ENCODE data around the gene VARS2. TPM values are rescaled to one million over a fixed set of nuclear protein-coding genes. Genes with fewer than 3 reads are reported as not detected.

Gene VARS2
- total RNA-seq, 1 experiment from 2014 or later: 68.2 TPM

- Mint-ChIP-seq H3K27me3 (ENCODE audit: low read depth) (peaks cover 3% of the 10 kb centered on the region), H3K27ac (no peak overlapping the region), H3K9me3 (peaks cover 62 to 68% of the 10 kb centered on the region in 2 experiments), H3K4me3 (no peak overlapping the region), H3K36me3 (ENCODE audit: insufficient read depth in 1 of 3, low read depth in 3 of 3) (peaks cover 34 to 73% (median 39%) of the 10 kb centered on the region in 3 experiments), H3K4me1 (peaks cover 5 to 6% of the 10 kb centered on the region in 2 experiments; a peak in 3 of 4 replicates)
- Histone ChIP-seq H4K91ac (ENCODE audit: insufficient read length, low read depth, low read length) (no peak overlapping the region), H3K9ac (ENCODE audit: extremely low read depth, insufficient read length, low read length) (no peak overlapping the region), H4K20me1 (ENCODE audit: control insufficient read depth, insufficient read depth, insufficient read length) (no peaks in the 10 kb centered on the region), H3K18ac (ENCODE audit: insufficient read length, low read depth, low read length) (no peak overlapping the region), H3T11ph (ENCODE audit: low read length) (no peak overlapping the region), H2BK5ac (ENCODE audit: insufficient read length, low read length) (no peak overlapping the region), H2AK5ac (ENCODE audit: insufficient read length, low read length) (no peak overlapping the region), H2BK15ac (ENCODE audit: low read depth, low read length) (no peak overlapping the region), H4K5ac (ENCODE audit: insufficient read length, low read depth, low read length) (no peak overlapping the region), H3K9me3 (ENCODE audit: control insufficient read depth, low read depth, low read length) (peaks cover 14% of the 10 kb centered on the region), H4K8ac (replicated peaks; ENCODE audit: insufficient read length, low read depth, low read length) (no peak overlapping the region), H2AFZ (ENCODE audit: low read length) (no peak overlapping the region), H3K79me1 (ENCODE audit: insufficient read depth, low read depth, low read length, poor library complexity, severe bottlenecking) (no peaks in the 10 kb centered on the region), H3K23ac (ENCODE audit: insufficient read length, low read depth, low read length) (no peak overlapping the region), H3K4me1 (ENCODE audit: insufficient read depth, low read length) (no peaks in the 10 kb centered on the region), H3K79me2 (ENCODE audit: insufficient read depth, low read length) (no peaks in the 10 kb centered on the region), H2BK20ac (ENCODE audit: low read depth, low read length, poor library complexity, severe bottlenecking) (no peak overlapping the region), H3K27ac (ENCODE audit: insufficient read length, low read depth, low read length) (no peak overlapping the region), H3K4me2 (ENCODE audit: insufficient read depth, insufficient read length, low read length) (no peak overlapping the region), H3K27me3 (ENCODE audit: insufficient read depth, low read length) (no peaks in the 10 kb centered on the region), H3K4ac (ENCODE audit: low read depth, low read length) (no peak overlapping the region), H2BK120ac (ENCODE audit: low read depth, low read length, poor library complexity, severe bottlenecking) (no peak overlapping the region), H3K56ac (ENCODE audit: insufficient read length, low read depth, low read length) (no peak overlapping the region), H2BK12ac (ENCODE audit: insufficient read length, low read depth, low read length) (no peak overlapping the region), H3K23me2 (ENCODE audit: insufficient read length, low read depth, low read length, poor library complexity, severe bottlenecking) (no peaks in the 10 kb centered on the region), H3K14ac (ENCODE audit: insufficient read depth, low read length) (no peak overlapping the region)
- no peak for DNase-seq
- TF ChIP-seq, protein P1, sequence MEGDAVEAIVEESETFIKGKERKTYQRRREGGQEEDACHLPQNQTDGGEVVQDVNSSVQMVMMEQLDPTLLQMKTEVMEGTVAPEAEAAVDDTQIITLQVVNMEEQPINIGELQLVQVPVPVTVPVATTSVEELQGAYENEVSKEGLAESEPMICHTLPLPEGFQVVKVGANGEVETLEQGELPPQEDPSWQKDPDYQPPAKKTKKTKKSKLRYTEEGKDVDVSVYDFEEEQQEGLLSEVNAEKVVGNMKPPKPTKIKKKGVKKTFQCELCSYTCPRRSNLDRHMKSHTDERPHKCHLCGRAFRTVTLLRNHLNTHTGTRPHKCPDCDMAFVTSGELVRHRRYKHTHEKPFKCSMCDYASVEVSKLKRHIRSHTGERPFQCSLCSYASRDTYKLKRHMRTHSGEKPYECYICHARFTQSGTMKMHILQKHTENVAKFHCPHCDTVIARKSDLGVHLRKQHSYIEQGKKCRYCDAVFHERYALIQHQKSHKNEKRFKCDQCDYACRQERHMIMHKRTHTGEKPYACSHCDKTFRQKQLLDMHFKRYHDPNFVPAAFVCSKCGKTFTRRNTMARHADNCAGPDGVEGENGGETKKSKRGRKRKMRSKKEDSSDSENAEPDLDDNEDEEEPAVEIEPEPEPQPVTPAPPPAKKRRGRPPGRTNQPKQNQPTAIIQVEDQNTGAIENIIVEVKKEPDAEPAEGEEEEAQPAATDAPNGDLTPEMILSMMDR (conservative IDR thresholded peaks at IDR 0.05): no peak
Measured at GRCh38 chr6:30870546-30870945, 43.5 kb upstream of the VARS2 start.
